ENCODE measurements around the gene CEP128.
"Not testable (repeated sequence)": the region's sequence is repeated elsewhere in the genome, so short reads cannot be mapped to it uniquely, and the experiment has no call there.

CEP128 gene

DNA sequence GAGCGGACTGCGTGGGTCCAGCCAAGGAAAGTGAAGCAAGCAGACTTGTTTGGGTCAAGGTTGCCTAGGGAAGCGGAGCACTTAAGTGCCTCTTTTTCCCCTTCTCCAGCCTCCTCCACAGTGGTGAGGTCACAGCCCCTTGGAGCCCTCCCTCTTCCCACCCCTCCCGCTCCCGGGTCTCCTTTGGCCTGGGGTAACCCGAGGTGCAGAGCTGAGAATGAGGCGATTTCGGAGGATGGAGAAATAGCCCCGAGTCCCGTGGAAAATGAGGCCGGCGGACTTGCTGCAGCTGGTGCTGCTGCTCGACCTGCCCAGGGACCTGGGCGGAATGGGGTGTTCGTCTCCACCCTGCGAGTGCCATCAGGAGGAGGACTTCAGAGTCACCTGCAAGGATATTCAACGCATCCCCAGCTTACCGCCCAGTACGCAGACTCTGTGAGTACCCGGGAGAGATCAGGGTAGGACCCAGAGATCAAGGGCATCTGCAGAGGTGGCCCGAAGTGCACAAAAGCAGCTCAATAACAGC lies 13.9 kb upstream of the CEP128 start, which contains the start of gene TSHR:
Gene TSHR, plus strand, starts transcription at position 206 of the 526 bp plus-strand sequence. Its CDS starts 60 bp downstream, at position 266.
- Histone ChIP-seq H3K79me2 (ENCODE audit: control insufficient read depth, low read length) (no peaks in the 10 kb centered on the region), H3K4me1 (ENCODE audit: control insufficient read depth, low read length) (peaks cover 56% of the 10 kb centered on the region), H3K4me3 (ENCODE audit: low read length) (peak within 1 kb of the TSS; percentile 75), H3K9me2 (replicated peaks; ENCODE audit: control insufficient read depth, low read length) (no peaks in the 10 kb centered on the region), H3K36me3 (ENCODE audit: control insufficient read depth, low read length) (peaks cover 5% of the 10 kb centered on the region; the same call in 1 of the 2 replicates), H3K4me2 (ENCODE audit: low read length) (peak within 1 kb of the TSS; percentile 95), H3F3A (ENCODE audit: control insufficient read depth, insufficient read depth) (peaks cover 14% of the 10 kb centered on the region; the same call in 1 of the 2 replicates), H3K27ac (ENCODE audit: low read depth, low read length) (no peak within 1 kb of the TSS), H4K20me1 (ENCODE audit: control insufficient read depth, insufficient read depth, low read depth, low read length) (no peaks in the 10 kb centered on the region), H3K27me3 (ENCODE audit: control insufficient read depth, low read length) (peaks cover 8% of the 10 kb centered on the region), H3K9me3 (ENCODE audit: control insufficient read depth, insufficient read depth, low read length) (no peaks in the 10 kb centered on the region)
- TF ChIP-seq, protein P1, sequence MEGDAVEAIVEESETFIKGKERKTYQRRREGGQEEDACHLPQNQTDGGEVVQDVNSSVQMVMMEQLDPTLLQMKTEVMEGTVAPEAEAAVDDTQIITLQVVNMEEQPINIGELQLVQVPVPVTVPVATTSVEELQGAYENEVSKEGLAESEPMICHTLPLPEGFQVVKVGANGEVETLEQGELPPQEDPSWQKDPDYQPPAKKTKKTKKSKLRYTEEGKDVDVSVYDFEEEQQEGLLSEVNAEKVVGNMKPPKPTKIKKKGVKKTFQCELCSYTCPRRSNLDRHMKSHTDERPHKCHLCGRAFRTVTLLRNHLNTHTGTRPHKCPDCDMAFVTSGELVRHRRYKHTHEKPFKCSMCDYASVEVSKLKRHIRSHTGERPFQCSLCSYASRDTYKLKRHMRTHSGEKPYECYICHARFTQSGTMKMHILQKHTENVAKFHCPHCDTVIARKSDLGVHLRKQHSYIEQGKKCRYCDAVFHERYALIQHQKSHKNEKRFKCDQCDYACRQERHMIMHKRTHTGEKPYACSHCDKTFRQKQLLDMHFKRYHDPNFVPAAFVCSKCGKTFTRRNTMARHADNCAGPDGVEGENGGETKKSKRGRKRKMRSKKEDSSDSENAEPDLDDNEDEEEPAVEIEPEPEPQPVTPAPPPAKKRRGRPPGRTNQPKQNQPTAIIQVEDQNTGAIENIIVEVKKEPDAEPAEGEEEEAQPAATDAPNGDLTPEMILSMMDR (IDR thresholded peaks at IDR 0.05; ENCODE audit: low read depth, low read length, poor library complexity, severe bottlenecking) = no peak
- TF ChIP-seq EZH2phosphoT487 (IDR thresholded peaks at IDR 0.05; ENCODE audit: borderline replicate concordance, low read length) = no peak

- peak overlapping the region; percentile 95 for H3K4me2 ChIP-seq (ENCODE audit: low read length)
- peaks cover 8% of the 10 kb centered on the region for H3K27me3 ChIP-seq (ENCODE audit: control insufficient read depth, low read length)
- H3F3A ChIP-seq (ENCODE audit: control insufficient read depth, insufficient read depth) = peaks cover 13% of the 10 kb centered on the region; the same call in 1 of the 2 replicates
- no peaks in the 10 kb centered on the region for H3K9me3 ChIP-seq (ENCODE audit: control insufficient read depth, insufficient read depth, low read length)
- H4K20me1 ChIP-seq (ENCODE audit: control insufficient read depth, insufficient read depth, low read depth, low read length) = no peaks in the 10 kb centered on the region
- H3K9me2 ChIP-seq (replicated peaks; ENCODE audit: control insufficient read depth, low read length) = no peaks in the 10 kb centered on the region
- H3K4me3 ChIP-seq (ENCODE audit: low read length) = peak overlapping the region; percentile 75
- no peak overlapping the region for H3K27ac ChIP-seq (ENCODE audit: low read depth, low read length)
- H3K4me1 ChIP-seq (ENCODE audit: control insufficient read depth, low read length) = peaks cover 49% of the 10 kb centered on the region
- H3K36me3 ChIP-seq (ENCODE audit: control insufficient read depth, low read length) = no peaks in the 10 kb centered on the region
- H3K79me2 ChIP-seq (ENCODE audit: control insufficient read depth, low read length) = no peaks in the 10 kb centered on the region
- TF ChIP-seq EZH2phosphoT487 (IDR thresholded peaks at IDR 0.05; ENCODE audit: borderline replicate concordance, low read length) = no peak
- TF ChIP-seq, protein P1 (IDR thresholded peaks at IDR 0.05; ENCODE audit: low read depth, low read length, poor library complexity, severe bottlenecking) = peak; percentile 78
Measured at GRCh38 chr14:80954687-80955299, 13.3 kb upstream of the CEP128 start.

GRCh38 chr14:80953211-80953610 lies 11.7 kb upstream of the CEP128 start:
- not testable (repeated sequence) for H3K9me3 ChIP-seq (ENCODE audit: control insufficient read depth, insufficient read depth, low read length); H3F3A ChIP-seq (ENCODE audit: control insufficient read depth, insufficient read depth); H3K36me3 ChIP-seq (ENCODE audit: control insufficient read depth, low read length); H3K9me2 ChIP-seq (replicated peaks; ENCODE audit: control insufficient read depth, low read length); H3K27me3 ChIP-seq (ENCODE audit: control insufficient read depth, low read length); H3K79me2 ChIP-seq (ENCODE audit: control insufficient read depth, low read length); H3K27ac ChIP-seq (ENCODE audit: low read depth, low read length); H3K4me2 ChIP-seq (ENCODE audit: low read length); H4K20me1 ChIP-seq (ENCODE audit: control insufficient read depth, insufficient read depth, low read depth, low read length); H3K4me3 ChIP-seq (ENCODE audit: low read length)
- peaks cover 34% of the 10 kb centered on the region for H3K4me1 ChIP-seq (ENCODE audit: control insufficient read depth, low read length)

DNA sequence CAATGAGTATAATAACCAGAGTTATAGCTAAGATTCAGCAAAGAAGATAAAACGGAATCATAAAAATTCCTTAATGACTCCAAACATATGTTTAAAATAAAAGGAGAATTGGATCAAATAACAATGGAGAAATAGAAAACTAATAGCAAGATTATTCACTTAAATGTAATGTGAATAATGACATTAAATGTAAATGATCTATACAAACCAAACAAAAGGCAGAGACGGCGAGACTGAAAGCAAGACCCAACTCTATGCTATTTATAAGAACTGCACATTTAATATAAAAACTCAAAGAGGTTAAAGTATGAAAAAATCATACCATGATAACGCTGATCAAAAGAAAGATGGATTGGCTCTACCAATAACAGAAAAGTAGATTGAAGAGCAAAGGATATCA lies 10.0 kb upstream of the CEP128 start:
- no peak overlapping the region for H3K27ac ChIP-seq (ENCODE audit: low read depth, low read length)
- H3K79me2 ChIP-seq (ENCODE audit: control insufficient read depth, low read length) = no peaks in the 10 kb centered on the region
- no peak overlapping the region for H3K4me3 ChIP-seq (ENCODE audit: low read length)
- TF ChIP-seq, protein P1 (IDR thresholded peaks at IDR 0.05; ENCODE audit: low read depth, low read length, poor library complexity, severe bottlenecking) = no peak
- TF ChIP-seq EZH2phosphoT487 (IDR thresholded peaks at IDR 0.05; ENCODE audit: borderline replicate concordance, low read length) = no peak
- H3K4me2 ChIP-seq (ENCODE audit: low read length) = no peak overlapping the region
- no peaks in the 10 kb centered on the region for H4K20me1 ChIP-seq (ENCODE audit: control insufficient read depth, insufficient read depth, low read depth, low read length)
- H3K4me1 ChIP-seq (ENCODE audit: control insufficient read depth, low read length) = peaks cover 16% of the 10 kb centered on the region
- H3K27me3 ChIP-seq (ENCODE audit: control insufficient read depth, low read length) = peaks cover 8% of the 10 kb centered on the region
- no peaks in the 10 kb centered on the region for H3K9me2 ChIP-seq (replicated peaks; ENCODE audit: control insufficient read depth, low read length)
- no peaks in the 10 kb centered on the region for H3K9me3 ChIP-seq (ENCODE audit: control insufficient read depth, insufficient read depth, low read length)
- no peaks in the 10 kb centered on the region for H3K36me3 ChIP-seq (ENCODE audit: control insufficient read depth, low read length)
- H3F3A ChIP-seq (ENCODE audit: control insufficient read depth, insufficient read depth) = 0 out of 2 replicates have a peak, but pooled peaks cover 2% of the 10 kb centered on the region
